WTC11 (cell line): ENCODE data around the gene CNN2. TPM values are rescaled to one million over a fixed set of nuclear protein-coding genes. Genes with fewer than 3 reads are reported as not detected.
A peak's percentile ranks its signal among the peaks of the same experiment; 100 is the strongest.

Experiments
- CREM ChIP-seq: sonication (generic); formaldehyde crosslinking; IDR thresholded peaks from 2 replicates; pipeline ENCODE4 v1.8.1; 2022; ENCODE audit warnings: mild to moderate bottlenecking, missing genetic modification reagents, moderate library complexity
- ELF4 ChIP-seq: sonication (generic); formaldehyde crosslinking; IDR thresholded peaks from 2 replicates; pipeline ENCODE4 v1.8.1; 2022; ENCODE audit warnings: low read depth, mild to moderate bottlenecking, moderate library complexity, missing genetic modification reagents
- ESRRA ChIP-seq: sonication (generic); formaldehyde crosslinking; IDR thresholded peaks from 2 replicates; pipeline ENCODE4 v1.8.1; 2022; ENCODE audit warnings: mild to moderate bottlenecking, missing genetic modification reagents, borderline replicate concordance
- ETV6 ChIP-seq: sonication (generic); formaldehyde crosslinking; IDR thresholded peaks from 2 replicates; pipeline ENCODE4 v1.8.1; 2022; ENCODE audit warnings: mild to moderate bottlenecking, missing genetic modification reagents
- FOXK1 ChIP-seq: sonication (generic); formaldehyde crosslinking; IDR thresholded peaks from 2 replicates; pipeline ENCODE4 v1.8.0; 2022; ENCODE audit warnings: mild to moderate bottlenecking, moderate library complexity, missing genetic modification reagents
- IRF2 ChIP-seq: sonication (generic); formaldehyde crosslinking; IDR thresholded peaks from 2 replicates; pipeline ENCODE4 v1.8.0; 2022; ENCODE audit warnings: low read depth, missing genetic modification reagents, borderline replicate concordance
- KAT7 ChIP-seq: sonication (generic); formaldehyde crosslinking; IDR thresholded peaks from 2 replicates; pipeline ENCODE4 v1.8.1; 2023; ENCODE audit warnings: missing genetic modification reagents, mild to moderate bottlenecking, borderline replicate concordance
- MYBL2 ChIP-seq: sonication (generic); formaldehyde crosslinking; IDR thresholded peaks from 2 replicates; pipeline ENCODE4 v1.8.1; 2023; ENCODE audit warnings: mild to moderate bottlenecking, moderate library complexity, missing genetic modification reagents
- NFYB ChIP-seq: sonication (generic); formaldehyde crosslinking; conservative IDR thresholded peaks from 2 replicates; pipeline ENCODE4 v1.8.0; 2022; ENCODE audit warnings: low read depth, missing genetic modification reagents
- NR2C2 ChIP-seq: sonication (generic); formaldehyde crosslinking; IDR thresholded peaks from 2 replicates; pipeline ENCODE4 v1.8.0; 2022; ENCODE audit warnings: mild to moderate bottlenecking, missing genetic modification reagents
- RELA ChIP-seq: sonication (generic); formaldehyde crosslinking; IDR thresholded peaks from 2 replicates; pipeline ENCODE4 v1.8.1; 2022; ENCODE audit warnings: missing genetic modification reagents, mild to moderate bottlenecking, borderline replicate concordance
- SOX15 ChIP-seq: fragments of 250-450 bp; sonication (Bioruptor Pico); IDR thresholded peaks from 2 replicates; pipeline ENCODE4 v1.9.0; 2021; ENCODE audit warnings: mild to moderate bottlenecking
- SP1 ChIP-seq: sonication (generic); formaldehyde crosslinking; conservative IDR thresholded peaks from 2 replicates; pipeline ENCODE4 v1.8.1; 2022; ENCODE audit warnings: missing genetic modification reagents
- TCF7 ChIP-seq: sonication (generic); formaldehyde crosslinking; IDR thresholded peaks from 2 replicates; pipeline ENCODE4 v1.8.0; 2022; ENCODE audit warnings: mild to moderate bottlenecking, low read depth, missing genetic modification reagents, moderate library complexity
- ZBTB21 ChIP-seq: sonication (generic); formaldehyde crosslinking; IDR thresholded peaks from 2 replicates; pipeline ENCODE4 v1.8.1; 2023; ENCODE audit warnings: mild to moderate bottlenecking, missing genetic modification reagents, borderline replicate concordance
- ZNF423 ChIP-seq: fragments of 250-450 bp; sonication (Bioruptor Pico); IDR thresholded peaks from 2 replicates; pipeline ENCODE4 v2.1.2; 2022; ENCODE audit warnings: mild to moderate bottlenecking, moderate library complexity
- ZNF671 ChIP-seq: fragments of 250-450 bp; sonication (Bioruptor Pico); IDR thresholded peaks from 2 replicates; pipeline ENCODE4 v1.8.0; 2021; ENCODE audit warnings: mild to moderate bottlenecking
- total RNA-seq: library from RNA; stranded (reverse); gene quantifications from 3 replicates; pipeline ENCODE4 v1.2.3, GENCODE V29; 2021
- TF ChIP-seq, protein P1 (sequence below): sonication (generic); formaldehyde crosslinking; IDR thresholded peaks from 2 replicates; pipeline ENCODE4 v1.8.0; 2022; ENCODE audit warnings: mild to moderate bottlenecking, missing genetic modification reagents
- TF ChIP-seq, protein P2 (sequence below): sonication (generic); formaldehyde crosslinking; IDR thresholded peaks from 2 replicates; pipeline ENCODE4 v1.8.1; 2023; ENCODE audit warnings: mild to moderate bottlenecking, missing genetic modification reagents, moderate library complexity
- TF ChIP-seq, protein P3 (sequence below): sonication (generic); formaldehyde crosslinking; IDR thresholded peaks from 2 replicates; pipeline ENCODE4 v1.8.1; 2022; ENCODE audit warnings: low read depth, mild to moderate bottlenecking, moderate library complexity, missing genetic modification reagents, borderline replicate concordance
- TF ChIP-seq, protein P4 (sequence below): sonication (generic); formaldehyde crosslinking; IDR thresholded peaks from 2 replicates; pipeline ENCODE4 v1.8.1; 2023; ENCODE audit warnings: mild to moderate bottlenecking, missing genetic modification reagents, moderate library complexity
- TF ChIP-seq, protein P5 (sequence below): sonication (generic); formaldehyde crosslinking; IDR thresholded peaks from 2 replicates; pipeline ENCODE4 v1.8.0; 2022; ENCODE audit warnings: mild to moderate bottlenecking, missing genetic modification reagents
- TF ChIP-seq, protein P6 (sequence below): fragments of 250-450 bp; sonication (Bioruptor Pico); IDR thresholded peaks from 2 replicates; pipeline ENCODE4 v2.1.2; 2022; ENCODE audit warnings: mild to moderate bottlenecking, moderate library complexity
- TF ChIP-seq, protein P7 (sequence below): sonication (generic); formaldehyde crosslinking; IDR thresholded peaks from 2 replicates; pipeline ENCODE4 v1.8.1; 2022; ENCODE audit warnings: mild to moderate bottlenecking, moderate library complexity, missing genetic modification reagents
- TF ChIP-seq, protein P8 (sequence below): fragments of 250-450 bp; sonication (Bioruptor Pico); conservative IDR thresholded peaks from 2 replicates; pipeline ENCODE4 v1.9.0; 2021; ENCODE audit warnings: mild to moderate bottlenecking
- TF ChIP-seq, protein P9 (sequence below): sonication (generic); formaldehyde crosslinking; IDR thresholded peaks from 2 replicates; pipeline ENCODE4 v1.8.1; 2022; ENCODE audit warnings: mild to moderate bottlenecking, missing genetic modification reagents, moderate library complexity, borderline replicate concordance

CNN2 gene
- total RNA-seq, 1 experiment from 2014 or later, result 390 TPM

DNA sequence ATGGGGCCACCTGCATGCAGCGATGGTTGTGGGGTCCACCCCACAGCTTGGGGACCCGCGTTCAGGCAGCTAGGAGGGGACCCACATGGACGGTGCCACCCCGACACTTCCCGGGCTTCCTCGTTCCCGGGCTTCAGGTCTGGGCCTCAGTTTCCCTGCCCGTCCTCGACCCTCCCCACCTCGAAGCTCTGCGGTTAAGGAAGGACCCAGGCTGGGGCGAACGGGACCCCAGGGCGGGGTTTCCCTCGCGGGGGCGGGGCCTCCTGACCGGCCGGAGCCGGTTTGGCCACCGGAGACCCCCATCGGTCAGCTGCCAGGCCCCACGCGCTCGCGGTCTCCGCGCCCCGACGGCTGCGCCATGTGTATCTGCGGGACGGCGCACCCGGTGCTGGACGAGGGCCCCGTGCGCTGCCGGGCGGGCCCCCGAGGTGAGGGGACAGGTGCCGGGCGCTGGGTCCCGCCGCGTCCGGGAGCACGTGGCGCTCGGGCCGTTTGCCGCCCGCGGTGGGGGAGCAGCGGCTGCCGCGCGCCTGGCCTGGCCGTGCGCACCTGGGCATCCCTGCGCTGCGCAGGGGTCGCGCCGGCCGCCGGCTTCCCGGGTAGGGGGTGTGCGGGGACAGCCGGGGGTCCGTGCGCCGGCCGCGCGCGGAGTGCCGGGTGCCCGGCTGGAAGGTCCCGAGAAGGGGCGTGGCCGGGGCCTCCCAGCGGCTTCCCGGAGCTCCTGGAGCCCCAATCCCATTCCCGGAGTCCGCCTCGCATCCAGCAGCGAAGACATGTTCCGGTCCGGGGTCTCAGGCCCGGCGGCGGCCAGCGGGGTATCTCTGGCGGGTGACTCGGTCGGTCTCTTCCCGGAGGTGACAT lies 44.8 kb downstream of the CNN2 start (continued):
- TF ChIP-seq, protein P1, sequence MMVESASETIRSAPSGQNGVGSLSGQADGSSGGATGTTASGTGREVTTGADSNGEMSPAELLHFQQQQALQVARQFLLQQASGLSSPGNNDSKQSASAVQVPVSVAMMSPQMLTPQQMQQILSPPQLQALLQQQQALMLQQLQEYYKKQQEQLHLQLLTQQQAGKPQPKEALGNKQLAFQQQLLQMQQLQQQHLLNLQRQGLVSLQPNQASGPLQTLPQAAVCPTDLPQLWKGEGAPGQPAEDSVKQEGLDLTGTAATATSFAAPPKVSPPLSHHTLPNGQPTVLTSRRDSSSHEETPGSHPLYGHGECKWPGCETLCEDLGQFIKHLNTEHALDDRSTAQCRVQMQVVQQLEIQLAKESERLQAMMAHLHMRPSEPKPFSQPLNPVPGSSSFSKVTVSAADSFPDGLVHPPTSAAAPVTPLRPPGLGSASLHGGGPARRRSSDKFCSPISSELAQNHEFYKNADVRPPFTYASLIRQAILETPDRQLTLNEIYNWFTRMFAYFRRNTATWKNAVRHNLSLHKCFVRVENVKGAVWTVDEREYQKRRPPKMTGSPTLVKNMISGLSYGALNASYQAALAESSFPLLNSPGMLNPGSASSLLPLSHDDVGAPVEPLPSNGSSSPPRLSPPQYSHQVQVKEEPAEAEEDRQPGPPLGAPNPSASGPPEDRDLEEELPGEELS (CRISPR knock-in tag), result peak; percentile 18; the same call in 1 of the 2 replicates
- TF ChIP-seq SP1 (CRISPR knock-in tag) (peak; percentile 72), MYBL2 (peak; percentile 85), NFYB (0 out of 2 replicates have a peak, but pooled peaks have one; percentile 20), KAT7 (CRISPR knock-in tag) (0 out of 2 replicates have a peak, but pooled peaks have one; percentile 78), CREM (0 out of 2 replicates have a peak, but pooled peaks have one; percentile 68), IRF2 (no peak), ETV6 (CRISPR knock-in tag) (0 out of 2 replicates have a peak, but pooled peaks have one; percentile 57), FOXK1 (CRISPR knock-in tag) (peak; percentile 75; the same call in 1 of the 2 replicates), ZNF423 (CRISPR knock-in tag) (0 out of 2 replicates have a peak, but pooled peaks have one; percentile 24), ESRRA (CRISPR knock-in tag) (0 out of 2 replicates have a peak, but pooled peaks have one; percentile 30), ZBTB21 (no peak; the same call in 1 of the 2 replicates), ZNF671 (CRISPR knock-in tag) (no peak), ELF4 (CRISPR knock-in tag) (0 out of 2 replicates have a peak, but pooled peaks have one; percentile 27), SOX15 (no peak), NR2C2 (CRISPR knock-in tag) (no peak), RELA (no peak), TCF7 (CRISPR knock-in tag) (peak; percentile 74; the same call in 1 of the 2 replicates)
- TF ChIP-seq, protein P2, sequence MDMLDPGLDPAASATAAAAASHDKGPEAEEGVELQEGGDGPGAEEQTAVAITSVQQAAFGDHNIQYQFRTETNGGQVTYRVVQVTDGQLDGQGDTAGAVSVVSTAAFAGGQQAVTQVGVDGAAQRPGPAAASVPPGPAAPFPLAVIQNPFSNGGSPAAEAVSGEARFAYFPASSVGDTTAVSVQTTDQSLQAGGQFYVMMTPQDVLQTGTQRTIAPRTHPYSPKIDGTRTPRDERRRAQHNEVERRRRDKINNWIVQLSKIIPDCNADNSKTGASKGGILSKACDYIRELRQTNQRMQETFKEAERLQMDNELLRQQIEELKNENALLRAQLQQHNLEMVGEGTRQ, result peak; percentile 69
- TF ChIP-seq, protein P3, sequence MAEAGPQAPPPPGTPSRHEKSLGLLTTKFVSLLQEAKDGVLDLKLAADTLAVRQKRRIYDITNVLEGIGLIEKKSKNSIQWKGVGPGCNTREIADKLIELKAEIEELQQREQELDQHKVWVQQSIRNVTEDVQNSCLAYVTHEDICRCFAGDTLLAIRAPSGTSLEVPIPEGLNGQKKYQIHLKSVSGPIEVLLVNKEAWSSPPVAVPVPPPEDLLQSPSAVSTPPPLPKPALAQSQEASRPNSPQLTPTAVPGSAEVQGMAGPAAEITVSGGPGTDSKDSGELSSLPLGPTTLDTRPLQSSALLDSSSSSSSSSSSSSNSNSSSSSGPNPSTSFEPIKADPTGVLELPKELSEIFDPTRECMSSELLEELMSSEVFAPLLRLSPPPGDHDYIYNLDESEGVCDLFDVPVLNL (CRISPR knock-in tag), result peak; percentile 45; the same call in 1 of the 2 replicates
- TF ChIP-seq, protein P4, sequence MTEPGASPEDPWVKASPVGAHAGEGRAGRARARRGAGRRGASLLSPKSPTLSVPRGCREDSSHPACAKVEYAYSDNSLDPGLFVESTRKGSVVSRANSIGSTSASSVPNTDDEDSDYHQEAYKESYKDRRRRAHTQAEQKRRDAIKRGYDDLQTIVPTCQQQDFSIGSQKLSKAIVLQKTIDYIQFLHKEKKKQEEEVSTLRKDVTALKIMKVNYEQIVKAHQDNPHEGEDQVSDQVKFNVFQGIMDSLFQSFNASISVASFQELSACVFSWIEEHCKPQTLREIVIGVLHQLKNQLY, result no peak
- TF ChIP-seq, protein P5, sequence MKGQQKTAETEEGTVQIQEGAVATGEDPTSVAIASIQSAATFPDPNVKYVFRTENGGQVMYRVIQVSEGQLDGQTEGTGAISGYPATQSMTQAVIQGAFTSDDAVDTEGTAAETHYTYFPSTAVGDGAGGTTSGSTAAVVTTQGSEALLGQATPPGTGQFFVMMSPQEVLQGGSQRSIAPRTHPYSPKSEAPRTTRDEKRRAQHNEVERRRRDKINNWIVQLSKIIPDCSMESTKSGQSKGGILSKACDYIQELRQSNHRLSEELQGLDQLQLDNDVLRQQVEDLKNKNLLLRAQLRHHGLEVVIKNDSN (CRISPR knock-in tag), result peak; percentile 61; the same call in 1 of the 2 replicates
- TF ChIP-seq, protein P6, sequence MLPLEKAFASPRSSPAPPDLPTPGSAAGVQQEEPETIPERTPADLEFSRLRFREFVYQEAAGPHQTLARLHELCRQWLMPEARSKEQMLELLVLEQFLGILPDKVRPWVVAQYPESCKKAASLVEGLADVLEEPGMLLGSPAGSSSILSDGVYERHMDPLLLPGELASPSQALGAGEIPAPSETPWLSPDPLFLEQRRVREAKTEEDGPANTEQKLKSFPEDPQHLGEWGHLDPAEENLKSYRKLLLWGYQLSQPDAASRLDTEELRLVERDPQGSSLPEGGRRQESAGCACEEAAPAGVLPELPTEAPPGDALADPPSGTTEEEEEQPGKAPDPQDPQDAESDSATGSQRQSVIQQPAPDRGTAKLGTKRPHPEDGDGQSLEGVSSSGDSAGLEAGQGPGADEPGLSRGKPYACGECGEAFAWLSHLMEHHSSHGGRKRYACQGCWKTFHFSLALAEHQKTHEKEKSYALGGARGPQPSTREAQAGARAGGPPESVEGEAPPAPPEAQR (CRISPR knock-in tag), result no peak
- TF ChIP-seq, protein P7, sequence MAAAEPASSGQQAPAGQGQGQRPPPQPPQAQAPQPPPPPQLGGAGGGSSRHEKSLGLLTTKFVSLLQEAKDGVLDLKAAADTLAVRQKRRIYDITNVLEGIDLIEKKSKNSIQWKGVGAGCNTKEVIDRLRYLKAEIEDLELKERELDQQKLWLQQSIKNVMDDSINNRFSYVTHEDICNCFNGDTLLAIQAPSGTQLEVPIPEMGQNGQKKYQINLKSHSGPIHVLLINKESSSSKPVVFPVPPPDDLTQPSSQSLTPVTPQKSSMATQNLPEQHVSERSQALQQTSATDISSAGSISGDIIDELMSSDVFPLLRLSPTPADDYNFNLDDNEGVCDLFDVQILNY (CRISPR knock-in tag), result peak; percentile 64; the same call in 1 of the 2 replicates
- TF ChIP-seq, protein P8, sequence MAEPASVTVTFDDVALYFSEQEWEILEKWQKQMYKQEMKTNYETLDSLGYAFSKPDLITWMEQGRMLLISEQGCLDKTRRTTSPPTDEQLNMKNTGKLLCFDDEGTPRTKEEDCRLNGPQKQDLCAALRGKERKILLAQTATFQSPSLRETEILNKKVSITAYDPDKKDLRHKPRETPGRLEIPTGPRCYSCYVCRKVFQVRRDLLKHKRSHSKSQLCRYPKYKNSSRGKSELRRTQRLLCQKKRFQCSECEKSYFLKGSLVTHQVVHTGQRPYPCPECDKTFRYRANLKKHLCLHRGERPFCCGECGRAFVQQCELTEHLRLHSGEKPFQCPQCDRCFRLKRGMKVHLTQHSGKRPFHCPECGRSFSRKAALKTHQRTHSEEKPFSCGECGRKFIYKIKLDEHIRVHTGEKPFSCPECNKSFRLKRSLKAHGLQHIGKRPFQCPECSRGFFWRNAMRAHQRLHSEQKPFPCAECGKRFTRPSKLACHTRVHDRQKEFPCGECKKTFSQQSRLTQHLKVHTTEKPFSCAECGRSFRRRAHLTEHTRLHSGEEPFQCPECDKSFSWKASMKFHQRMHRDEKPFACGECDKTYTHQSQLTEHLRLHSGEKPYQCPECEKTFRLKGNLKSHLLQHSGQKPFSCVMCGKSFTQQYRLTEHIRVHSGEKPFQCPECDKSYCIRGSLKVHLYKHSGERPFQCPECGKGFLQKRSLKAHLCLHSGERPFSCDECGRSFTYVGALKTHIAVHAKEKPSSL (CRISPR knock-in tag), result no peak
- TF ChIP-seq, protein P9, sequence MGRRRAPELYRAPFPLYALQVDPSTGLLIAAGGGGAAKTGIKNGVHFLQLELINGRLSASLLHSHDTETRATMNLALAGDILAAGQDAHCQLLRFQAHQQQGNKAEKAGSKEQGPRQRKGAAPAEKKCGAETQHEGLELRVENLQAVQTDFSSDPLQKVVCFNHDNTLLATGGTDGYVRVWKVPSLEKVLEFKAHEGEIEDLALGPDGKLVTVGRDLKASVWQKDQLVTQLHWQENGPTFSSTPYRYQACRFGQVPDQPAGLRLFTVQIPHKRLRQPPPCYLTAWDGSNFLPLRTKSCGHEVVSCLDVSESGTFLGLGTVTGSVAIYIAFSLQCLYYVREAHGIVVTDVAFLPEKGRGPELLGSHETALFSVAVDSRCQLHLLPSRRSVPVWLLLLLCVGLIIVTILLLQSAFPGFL (CRISPR knock-in tag), result no peak
